IPS-NIHi11 (cell line): ENCODE data around the gene C22orf39.
A peak's percentile ranks its signal among the peaks of the same experiment; 100 is the strongest.

Experiments used
- DNase-seq: peaks from one replicate; pipeline ENCODE4 v3.0.0; 2012; ENCODE audit warnings: mixed read lengths, low spot score

Gene C22orf39, protein sequence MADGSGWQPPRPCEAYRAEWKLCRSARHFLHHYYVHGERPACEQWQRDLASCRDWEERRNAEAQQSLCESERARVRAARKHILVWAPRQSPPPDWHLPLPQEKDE

DNA sequence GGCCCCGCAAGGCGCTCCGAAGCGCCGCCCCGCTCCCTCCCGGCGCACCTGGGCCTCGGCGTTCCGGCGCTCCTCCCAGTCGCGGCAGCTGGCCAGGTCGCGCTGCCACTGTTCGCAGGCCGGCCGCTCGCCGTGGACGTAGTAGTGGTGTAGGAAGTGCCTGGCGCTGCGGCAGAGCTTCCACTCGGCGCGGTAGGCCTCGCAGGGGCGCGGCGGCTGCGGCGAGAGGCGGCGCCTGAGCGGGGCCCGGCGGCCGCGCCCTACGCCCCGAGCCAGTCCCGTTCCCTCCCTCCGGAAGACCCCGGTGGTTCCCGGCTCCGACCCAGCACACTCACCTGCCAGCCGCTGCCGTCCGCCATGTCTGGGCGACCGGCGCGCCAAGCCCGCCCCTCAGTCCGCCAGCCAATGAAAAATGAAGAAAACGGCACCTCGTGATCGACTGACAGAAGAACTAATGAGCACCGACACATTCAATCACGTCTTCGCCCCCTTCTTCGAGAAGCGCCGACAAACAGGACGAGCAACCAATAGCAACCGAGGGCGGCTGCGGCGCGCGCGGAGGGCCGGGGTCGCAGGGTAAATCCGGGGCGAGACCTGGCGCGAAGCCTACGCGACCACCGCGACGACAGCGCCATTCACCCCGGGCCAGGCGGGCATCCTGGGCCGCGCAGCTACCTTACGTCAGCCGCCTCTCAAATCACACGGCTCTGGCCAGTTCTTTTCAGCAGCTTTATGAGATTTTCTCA, at the start of gene C22orf39:
TSS of gene C22orf39 (minus strand) at position 382 of the 746 bp plus-strand sequence. CDS start at position 359, 23 bp downstream.
- DNase-seq: peak; percentile 98

DNA sequence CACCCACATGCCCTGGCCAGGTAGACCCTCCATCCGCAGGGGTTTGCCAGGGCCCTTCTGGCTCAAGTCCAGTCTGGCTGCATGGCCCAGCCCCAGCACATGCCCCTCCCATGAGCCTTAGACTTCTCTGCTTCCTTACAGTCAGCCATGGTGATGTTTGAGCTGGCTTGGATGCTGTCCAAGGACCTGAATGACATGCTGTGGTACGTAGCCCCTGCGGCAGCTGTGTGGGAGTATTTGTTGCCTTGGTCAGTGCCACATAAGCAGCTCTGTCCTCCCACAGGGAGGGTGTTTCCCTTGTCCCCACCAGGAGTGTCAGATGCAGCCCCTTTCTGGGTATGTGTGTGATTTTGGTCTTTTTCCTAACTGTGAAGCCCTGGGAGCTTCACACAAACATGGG, 49.7 kb upstream of the C22orf39 start:
- DNase-seq: no peak

DNA sequence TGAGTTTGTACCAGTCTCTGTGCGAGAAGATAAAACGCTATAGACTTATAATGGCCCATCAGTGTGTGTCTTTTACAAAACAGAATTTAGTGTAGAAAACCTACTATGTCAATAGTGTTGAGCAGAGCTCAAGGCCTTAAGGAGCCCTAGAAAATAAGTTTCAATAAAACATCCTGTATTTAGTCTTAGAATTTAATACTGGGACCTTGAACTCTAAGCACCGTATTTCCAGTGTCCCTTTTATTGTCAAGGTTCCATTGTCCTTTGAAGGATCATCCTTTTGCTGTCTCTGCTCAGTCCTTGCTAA, 48.8 kb upstream of the C22orf39 start:
- no peak for DNase-seq

DNA sequence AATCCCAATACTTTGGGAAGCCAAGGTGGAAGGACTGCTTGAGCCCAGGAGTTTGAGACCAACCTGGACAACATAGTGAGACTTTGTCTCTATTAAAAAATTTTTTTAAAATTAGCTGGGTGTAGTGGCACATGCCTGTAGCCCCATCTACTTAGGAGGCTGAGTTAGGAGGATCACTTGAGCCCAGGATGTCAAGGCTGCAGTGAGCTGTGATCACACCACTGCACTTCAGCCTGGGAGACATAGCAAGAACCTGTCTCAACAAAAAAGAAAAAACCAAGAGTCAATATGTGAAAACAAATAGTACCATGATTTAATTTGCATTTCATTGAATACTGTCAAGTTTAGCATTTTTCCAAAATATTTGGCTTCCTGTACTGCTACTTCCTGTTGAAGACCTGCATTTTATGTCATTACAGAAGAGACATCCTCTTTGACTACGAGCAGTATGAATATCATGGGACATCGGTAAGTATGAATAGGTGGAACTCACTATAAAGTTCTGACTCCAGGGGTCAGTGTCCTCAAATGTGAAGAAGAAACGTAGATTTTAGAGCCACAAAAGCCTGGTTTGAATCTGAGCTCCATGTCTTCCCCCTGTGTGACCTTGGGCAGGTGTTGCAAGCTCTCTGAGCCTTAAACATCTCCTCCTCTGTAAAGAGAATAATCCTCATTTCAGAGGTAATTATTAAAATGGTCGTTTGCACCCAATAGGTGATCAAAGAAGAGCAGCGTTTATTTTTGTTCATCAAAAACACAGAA, 48.2 kb upstream of the C22orf39 start:
- no peak for DNase-seq

DNA sequence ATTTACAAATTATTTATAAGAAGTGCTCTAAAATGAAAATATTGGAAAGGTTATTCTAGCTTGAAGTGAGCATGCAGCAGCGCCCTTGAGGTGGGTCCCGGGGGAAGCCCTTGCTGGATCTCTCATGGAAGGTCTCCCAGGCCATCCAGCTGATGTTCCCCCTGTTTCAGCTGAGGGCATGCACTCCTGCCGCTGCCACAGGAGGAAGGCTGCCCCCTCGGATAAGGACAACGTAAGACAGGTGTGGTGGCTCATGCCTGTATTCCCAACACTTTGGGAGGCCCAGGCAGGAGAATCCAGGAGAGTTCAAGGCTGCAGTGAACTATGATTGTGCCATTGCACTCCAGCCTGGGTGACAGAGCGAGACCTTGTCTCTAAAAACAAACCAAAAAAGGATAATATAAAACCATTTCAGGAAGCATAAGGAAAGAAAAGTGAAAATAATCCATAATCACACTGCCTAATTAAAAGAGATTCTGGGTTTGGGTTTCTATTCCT, 47.2 kb upstream of the C22orf39 start:
- DNase-seq: no peak

DNA sequence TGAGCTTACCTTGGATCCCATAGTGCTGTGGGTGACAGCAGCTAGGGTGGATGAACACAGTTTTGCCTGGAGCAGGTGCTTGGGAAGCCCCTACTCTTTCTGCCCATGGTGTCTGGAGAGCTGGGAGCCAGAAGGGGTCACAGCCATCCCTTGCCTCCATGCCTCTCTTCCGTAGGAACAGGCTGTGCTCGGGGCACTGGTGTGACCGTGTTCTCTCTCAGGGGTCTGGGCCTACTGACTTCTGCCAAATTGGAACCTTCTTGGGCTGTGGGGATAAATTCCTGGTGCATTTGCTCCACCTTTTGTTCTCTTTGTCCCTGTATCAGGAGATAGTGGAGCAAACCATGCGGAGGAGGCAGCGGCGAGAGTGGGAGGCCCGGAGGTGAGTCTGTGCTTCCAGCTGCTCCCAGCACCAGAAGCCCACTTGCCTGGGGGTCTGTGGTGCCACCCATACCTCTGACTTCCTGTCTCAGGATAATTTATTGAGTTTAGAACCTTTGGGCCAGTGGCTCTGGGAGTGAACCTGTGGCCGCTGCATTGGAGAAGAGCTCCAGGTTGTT, 46.6 kb upstream of the C22orf39 start:
- no peak for DNase-seq

DNA sequence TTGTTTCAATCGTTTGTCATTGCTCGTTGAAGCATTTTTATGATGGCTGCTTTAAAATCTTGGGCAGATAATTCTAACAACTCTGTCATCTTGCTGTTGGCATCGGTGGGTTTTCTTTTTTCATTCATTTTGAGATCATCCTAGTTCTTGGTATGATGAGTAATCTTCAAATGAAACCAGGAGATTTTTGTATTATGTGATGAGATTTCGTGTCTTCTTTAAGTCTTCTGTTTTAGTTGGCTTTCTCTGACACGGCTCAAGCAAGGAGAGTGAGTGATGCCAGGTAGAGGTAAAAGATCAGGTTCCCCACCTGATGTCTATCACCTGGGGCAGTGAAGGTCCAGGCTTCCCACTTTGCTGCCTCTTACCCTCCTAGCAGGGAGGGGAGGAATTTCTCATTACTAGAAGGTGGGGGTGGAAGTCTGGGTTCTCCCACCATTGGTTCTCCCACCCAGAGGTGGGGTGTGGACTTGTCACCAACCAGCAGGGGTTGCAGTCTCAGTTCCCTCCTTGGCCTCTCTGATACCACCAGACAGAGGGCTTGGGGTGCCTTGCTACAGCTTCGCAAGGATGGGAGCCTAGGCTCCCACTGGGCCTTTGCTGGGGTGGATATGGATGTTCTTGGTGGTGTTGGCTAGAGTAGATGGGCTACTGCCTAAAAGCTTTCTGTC, 45.1 kb upstream of the C22orf39 start:
- DNase-seq: no peak

DNA sequence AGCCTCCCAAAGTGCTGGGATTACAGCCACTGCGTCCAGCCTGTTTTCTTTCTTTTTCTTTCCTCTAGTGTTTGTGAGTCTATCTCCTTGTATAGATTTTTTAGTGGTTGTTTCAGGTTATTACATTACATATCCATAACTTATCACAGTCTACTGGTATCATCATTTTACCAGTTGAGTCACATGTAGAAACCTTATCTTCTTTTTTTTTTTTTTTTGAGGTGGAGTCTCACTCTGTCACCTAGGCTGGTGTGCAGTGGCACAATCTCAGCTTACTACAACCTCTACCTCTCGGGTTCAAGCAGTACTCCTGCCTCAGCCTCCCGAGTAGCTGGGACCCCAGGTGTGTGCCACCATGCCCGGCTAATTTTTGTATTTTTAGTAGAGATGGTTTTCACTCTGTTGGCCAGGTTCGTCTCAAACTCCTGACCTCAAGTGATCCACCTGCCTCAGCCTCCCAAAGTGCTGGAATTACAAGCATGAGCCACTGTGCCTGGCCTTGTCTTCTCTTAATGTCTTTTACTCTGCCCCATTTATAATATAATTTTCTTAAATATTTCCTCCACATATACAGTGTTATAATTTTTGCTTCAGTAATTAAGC, 43.2 kb upstream of the C22orf39 start:
- no peak for DNase-seq

DNA sequence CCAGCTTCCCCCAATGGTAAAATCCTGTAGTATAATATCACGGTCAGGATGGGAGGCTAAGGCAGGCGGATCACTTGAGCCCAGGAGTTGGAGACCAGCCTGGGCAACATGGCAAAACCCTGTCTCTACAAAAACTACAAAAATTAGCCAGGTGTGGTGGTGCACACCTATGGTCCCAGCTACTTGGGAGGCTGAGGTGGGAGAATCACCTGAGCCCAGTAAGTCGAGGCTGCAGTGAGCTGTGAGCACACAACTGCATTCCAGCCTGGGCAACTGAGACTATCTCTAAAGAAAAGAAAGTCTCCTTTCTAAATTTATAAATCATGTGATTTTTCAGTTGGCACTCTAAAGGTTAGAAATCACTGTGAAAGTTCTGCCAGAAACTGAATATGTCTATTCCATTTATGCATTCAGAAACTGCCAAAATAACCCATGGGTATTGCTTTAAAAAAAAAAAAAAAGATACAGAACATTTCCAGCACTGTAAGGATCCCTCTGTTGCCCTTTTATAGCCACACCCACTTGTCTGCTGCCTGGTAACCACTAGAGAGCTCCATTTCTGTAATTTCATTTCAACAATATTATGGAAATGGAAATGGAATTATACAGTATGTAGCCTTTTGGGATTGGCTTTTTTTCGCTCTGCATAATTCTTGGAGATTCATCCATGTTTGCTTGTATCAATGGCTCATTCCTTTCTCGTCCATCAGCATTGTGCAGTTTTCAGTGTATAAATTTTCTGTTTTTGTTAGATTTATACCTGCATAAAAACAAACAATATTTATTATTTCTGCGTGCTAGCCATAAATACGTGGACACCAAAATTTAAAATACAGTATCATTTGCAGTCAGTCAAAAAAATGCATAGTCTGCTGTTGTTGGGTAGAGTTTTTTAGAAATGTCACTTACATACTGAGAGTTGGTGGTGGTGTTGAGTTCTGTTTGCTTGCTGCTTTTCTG, 41.7 kb upstream of the C22orf39 start:
- DNase-seq: no peak

DNA sequence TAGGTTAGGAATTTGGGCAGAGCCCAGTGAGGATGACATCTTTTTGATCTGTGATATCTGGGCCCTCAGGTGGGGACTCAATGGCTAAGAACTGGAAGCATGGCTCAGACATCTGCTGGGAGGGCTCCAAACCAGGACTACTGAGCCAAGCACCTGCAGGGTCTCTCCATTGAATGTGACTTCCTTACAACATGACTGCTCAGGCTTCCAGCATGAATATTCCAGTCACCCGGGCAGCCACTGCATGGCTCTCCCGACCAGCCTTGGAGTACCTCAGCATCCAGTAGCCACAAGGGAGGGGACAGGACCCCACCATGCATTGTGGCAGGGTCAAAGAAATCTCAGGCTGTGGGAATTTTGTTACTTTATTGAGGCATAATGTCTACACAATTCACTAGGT, 40.8 kb upstream of the C22orf39 start:
- no peak for DNase-seq

DNA sequence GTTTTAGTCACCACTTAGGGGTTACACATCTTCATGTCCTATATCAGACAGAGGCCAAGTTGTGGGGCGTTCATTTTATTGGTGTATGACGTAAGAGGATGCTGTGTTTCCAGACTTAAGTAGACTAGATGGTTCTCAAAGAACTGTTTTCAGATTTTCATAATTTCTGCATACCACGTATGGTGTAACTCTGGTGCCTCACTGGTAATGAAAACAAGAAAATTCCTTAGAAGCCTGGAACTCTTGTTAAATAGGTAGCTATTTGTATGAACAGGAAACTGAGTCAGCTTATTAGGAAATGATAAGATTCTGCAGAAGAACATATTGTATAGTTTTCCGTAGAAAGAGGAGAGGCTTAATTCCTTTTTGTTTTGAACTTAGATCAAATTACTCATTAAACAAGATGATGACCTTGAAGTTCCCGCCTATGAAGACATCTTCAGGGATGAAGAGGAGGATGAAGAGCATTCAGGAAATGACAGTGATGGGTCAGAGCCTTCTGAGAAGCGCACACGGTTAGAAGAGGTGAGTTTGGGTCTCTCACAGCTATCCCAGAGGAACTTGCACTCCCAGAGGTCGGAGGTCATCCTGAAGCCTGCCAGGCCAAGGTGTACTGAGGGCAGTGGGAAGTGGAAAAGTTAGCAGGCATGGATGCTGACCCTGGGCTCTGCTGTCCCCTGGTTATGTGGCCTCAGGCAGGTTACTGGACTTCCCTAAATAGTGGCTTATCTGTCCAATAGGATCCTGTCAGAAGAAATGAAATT, 36.2 kb upstream of the C22orf39 start:
- DNase-seq: no peak

DNA sequence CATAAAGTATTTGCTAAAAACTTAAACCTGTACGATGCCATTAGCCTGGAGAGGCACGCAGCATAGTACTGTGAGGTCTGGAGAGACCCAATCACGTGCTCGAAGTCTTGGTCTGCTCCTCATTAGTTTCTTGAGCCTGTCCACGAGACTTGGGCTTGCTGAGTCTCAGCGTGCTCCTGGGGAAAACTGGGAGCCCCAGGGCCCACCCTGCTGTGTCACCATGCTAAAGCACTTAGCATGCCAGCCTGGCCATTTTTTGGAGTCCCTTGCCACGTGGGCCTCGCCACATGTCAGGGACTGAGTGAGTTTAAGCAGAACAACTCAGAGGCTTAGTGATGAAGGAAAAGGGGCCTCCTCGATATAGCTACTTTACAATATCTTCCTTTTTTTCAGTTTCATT, 34.8 kb upstream of the C22orf39 start:
- DNase-seq: no peak

DNA sequence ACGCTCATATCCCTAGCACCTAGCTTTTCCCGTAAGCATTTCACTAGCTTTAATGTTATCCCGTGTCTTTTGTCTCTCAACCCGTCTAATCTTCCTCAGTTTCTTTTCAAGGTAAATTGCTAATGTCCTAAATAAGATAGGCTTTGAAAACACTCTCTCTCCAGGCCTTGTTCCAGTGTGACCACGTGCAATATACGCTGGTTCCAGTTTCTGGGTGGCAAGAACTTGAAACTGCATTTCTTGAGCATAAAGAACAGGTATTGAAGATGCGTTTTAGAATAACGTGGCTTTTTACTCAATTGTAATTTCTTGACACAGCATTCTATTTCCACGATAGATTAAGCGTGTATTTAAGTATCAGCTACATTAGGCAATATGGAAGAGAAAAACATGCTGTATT, 33.3 kb upstream of the C22orf39 start:
- DNase-seq: no peak

DNA sequence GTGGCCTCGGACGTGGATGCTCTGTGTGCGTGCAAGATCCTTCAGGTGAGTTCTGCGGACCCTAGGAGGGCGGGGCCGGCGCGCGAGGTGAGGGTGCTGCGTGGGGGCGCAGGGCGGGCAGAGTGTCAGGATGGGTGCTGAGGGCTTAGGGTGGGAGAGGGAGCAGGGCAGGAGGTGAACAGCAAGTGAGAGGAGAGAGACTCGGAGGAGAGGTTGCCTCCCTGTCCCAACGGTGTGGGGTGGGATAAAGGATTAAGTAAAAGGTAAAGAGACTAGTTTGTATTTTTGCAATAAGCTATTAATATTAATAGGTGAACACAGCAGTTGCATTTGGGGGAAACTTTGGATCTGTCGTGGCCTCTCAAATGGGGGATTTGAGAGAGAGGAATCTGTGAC, 32.7 kb upstream of the C22orf39 start:
- DNase-seq: no peak

DNA sequence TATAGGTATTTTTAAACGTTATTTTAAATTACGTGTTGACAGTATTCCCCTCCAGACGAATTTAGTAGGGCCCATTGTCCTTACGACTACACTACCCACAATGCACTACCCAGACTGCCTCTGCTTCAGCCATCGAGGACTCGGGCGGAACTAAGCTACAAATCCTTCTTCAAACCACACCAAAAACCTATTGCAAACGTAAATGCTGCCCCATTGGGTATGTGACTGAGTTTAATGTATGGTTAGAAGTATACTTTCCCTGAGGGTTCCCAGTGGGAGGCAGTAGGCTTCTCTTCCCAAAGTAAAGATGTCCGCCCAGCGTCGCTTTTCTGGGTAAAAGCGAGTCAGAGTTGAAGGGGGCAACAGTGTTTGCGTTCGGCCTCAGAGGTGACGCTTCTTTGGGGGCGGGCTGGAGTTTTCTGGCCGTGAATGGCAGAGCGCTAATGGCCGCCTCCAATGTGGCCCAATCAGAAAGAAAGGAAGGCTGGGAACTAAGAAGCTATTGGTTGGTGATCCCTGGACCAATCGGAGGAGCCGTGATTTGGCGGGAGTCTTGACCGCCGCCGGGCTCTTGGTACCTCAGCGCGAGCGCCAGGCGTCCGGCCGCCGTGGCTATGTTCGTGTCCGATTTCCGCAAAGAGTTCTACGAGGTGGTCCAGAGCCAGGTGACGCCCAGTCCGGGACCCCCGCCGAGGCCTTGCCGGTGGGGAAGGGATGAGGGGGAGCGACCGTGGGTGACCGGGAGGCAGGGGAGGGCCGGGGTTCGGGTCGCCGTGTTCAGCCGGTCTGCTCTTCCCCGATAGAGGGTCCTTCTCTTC, 32.1 kb upstream of the C22orf39 start, which contains the start of gene CDC45:
TSS of gene CDC45 (plus strand) at position 566 of the 818 bp plus-strand sequence. CDS start at position 615, 49 bp downstream.
- peak; percentile 97 for DNase-seq

DNA sequence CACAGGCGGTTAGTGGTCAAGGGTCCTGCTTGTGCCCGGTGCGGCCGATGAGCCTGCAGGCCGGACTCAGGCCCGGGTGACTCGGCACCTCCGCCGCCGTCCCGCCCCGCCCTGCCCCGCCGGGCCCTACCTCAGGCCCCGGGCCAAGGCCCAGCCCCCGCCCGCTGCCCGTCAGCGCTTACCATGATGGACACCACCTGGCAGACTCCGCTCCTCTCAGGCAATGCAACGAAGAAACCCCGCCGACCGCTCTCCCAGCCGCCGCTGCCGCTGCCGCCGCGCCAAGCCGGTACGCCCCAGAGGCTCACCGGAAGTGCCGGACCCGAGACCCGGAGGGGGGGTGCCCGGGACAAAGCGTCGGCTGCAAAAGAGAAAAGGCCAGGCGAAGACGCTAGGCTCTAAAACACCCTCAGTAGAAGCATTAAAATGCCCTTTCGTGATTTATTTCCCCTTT, 31.4 kb upstream of the C22orf39 start, which contains the start of gene UFD1:
TSS of gene UFD1 (minus strand) at position 293 of the 454 bp plus-strand sequence. CDS start at position 185, 108 bp downstream.
- peak; percentile 86 for DNase-seq

DNA sequence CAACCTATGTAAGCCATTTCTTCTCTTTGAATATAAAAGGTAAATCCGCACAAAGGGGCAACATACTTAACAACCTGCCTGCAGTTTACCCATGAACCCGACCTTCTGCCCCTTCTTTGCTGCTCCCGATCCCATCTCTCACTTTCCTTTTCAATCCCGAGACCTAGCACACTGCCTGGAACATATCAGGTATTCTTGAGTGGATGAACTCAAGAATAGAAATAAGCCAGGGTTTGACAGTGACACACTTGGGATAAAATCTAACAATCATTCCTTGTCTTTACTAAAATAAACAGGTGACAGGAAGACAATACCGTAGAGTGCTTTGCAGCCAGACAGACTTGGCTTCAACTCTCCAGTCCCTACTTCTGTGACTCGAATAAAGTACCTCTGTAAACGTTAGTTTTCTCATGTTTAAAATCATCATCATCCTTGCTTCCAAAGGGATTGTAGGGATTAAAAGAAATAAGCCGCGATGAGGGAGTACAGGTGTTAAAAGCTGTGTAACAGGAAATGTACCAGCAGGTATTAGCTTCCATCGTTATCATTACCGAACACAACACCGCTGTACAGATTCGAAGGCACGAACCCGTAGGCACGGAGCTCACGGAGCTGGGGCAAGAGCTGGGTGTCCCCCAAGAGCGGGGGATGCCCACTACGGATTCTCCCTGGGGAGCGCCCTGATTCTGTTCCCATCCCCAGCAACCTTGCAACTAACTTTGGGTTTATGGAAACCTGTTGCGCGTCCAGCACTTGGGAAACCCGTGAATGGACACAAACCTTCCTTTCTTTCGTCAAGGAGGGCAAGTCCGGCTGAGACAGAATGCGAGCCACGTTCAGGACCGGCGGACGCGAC, 30.8 kb upstream of the C22orf39 start:
- no peak for DNase-seq
